Activated naive CD8-positive, alpha-beta T cell (primary cell): ENCODE results near the gene CIB4.
"Not testable (repeated sequence)": the region's sequence is repeated elsewhere in the genome, so short reads cannot be mapped to it uniquely, and the experiment has no call there.

ENCODE experiments used
- H3K27ac Mint-ChIP-seq: one replicate; pipeline ENCODE4 v1.8.0; 2021; ENCODE audit warnings: mixed read lengths
- H3K27me3 Mint-ChIP-seq: one replicate; pipeline ENCODE4 v1.8.0; 2021; ENCODE audit warnings: mixed read lengths
- H3K36me3 Mint-ChIP-seq: one replicate; pipeline ENCODE4 v1.8.0; 2021; ENCODE audit warnings: mixed read lengths
- H3K4me1 Mint-ChIP-seq: one replicate; pipeline ENCODE4 v1.8.0; 2021; ENCODE audit warnings: low read depth, mixed read lengths
- H3K4me3 Mint-ChIP-seq: one replicate; pipeline ENCODE4 v1.8.0; 2021; ENCODE audit warnings: mild to moderate bottlenecking, mixed read lengths
- H3K9me3 Mint-ChIP-seq: one replicate; pipeline ENCODE4 v1.8.0; 2021; ENCODE audit warnings: low read depth, mixed read lengths

The CIB4 gene

DNA sequence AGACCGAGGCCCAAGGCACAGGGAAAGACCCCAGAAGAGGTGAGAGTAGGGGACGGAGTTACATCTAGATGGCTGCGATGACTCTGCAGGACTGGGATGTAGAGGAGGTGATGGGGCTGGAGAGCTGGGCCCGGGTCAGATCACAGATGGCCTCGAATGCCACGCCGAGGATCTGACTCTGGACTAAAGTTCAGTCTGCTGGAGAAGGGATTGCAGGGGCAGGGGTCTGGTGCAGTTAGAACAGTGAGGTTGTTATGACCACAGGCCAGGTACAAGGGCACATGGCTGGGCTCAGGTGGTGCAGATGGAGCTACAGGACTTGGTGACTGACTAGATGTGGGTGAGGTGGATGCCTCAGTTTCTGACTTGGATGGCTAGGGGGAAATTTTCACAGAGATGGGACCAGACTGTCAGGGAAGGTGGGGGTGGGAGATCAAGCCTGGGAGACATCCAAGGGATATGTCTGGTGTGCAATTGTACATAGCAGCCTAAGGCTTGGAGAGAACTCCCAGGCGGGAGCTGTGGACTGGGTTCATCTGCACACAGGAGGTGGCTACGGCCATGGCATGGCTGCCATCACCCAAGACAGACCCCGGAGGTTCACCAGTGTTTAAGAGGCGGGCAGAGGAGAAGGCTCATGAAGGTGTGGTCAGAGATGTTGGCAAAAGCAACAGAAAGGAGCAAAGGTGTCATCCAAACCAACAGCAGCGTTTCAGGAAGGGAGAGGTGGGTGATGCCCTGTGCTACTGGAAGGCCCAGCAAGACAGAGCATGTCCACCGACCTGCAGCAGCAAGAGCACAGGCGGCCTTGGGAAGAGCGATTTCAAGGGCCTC, 66.9 kb downstream of the CIB4 start:
- no peak overlapping the region for H3K27ac Mint-ChIP-seq
- no peaks in the 10 kb centered on the region for H3K36me3 Mint-ChIP-seq
- H3K27me3 Mint-ChIP-seq: peaks cover 6% of the 10 kb centered on the region
- no peaks in the 10 kb centered on the region for H3K4me1 Mint-ChIP-seq
- no peak overlapping the region for H3K4me3 Mint-ChIP-seq
- H3K9me3 Mint-ChIP-seq: no peaks in the 10 kb centered on the region

DNA sequence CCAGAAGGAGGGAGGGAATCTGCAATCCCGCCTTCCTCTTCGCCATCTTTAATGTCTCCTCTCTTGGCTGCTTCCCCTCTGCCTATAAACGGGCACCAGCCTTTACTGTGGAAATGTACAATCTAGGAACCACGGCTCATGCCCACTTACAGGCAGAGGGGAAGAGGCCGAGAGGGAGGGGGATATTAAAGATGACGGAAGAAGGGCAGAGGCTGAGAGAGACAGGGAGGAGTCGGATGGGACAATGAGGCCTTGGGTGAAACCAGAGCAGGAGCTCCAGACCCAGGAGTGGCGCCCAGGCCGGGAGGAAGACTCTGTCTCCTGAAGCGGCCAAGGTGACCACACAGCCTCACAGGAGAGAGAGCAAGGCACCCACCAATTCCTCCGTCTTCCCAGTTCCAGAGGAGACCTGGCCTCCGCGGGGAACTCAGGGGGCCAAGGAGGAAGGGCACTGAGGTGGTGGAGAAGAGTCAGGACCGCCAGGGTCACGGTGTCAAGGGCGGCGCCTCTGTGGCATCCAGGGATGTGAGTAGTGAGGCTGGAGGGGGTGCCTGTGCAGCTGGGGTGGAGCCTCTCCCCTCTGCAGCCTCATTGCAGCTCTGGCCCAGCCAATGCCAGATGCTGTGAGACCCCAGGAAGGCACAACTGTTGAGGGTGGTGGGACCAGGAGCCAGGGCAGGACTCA, 67.8 kb downstream of the CIB4 start:
- peaks cover 7% of the 10 kb centered on the region for H3K27me3 Mint-ChIP-seq
- H3K36me3 Mint-ChIP-seq: no peaks in the 10 kb centered on the region
- no peaks in the 10 kb centered on the region for H3K9me3 Mint-ChIP-seq

GRCh38 chr2:26572591-26572990, 68.6 kb downstream of the CIB4 start:
- Mint-ChIP-seq H3K4me1 (no peaks in the 10 kb centered on the region), H3K27me3 (peaks cover 6% of the 10 kb centered on the region), H3K36me3 (no peaks in the 10 kb centered on the region), H3K27ac (no peak overlapping the region), H3K9me3 (no peaks in the 10 kb centered on the region), H3K4me3 (no peak overlapping the region)

More for the DNA sequence above, 67.8 kb downstream of the CIB4 start:
- H3K4me1 Mint-ChIP-seq: no peaks in the 10 kb centered on the region
- H3K27ac Mint-ChIP-seq: no peak overlapping the region
- no peak overlapping the region for H3K4me3 Mint-ChIP-seq

DNA sequence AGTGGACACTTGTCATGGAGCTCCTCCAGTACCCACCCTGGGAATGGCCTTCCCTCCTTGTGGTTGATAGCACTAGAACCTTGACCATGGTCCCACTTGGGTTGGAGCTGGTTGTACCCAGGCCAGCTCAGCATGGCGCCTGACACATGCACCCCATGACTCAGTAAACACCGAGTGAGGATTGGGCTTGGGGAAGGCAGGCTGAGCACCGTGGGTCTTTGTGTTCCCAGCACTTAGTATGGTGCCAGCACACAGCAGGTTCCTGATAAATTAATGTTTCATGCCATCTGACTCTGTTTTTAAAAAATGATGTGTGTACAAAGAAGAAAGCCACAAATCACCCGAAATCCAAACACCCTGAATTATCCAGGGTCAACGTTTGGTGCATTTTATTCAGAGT, 69.8 kb downstream of the CIB4 start:
- H3K4me1 Mint-ChIP-seq: no peaks in the 10 kb centered on the region
- H3K36me3 Mint-ChIP-seq: no peaks in the 10 kb centered on the region
- H3K27ac Mint-ChIP-seq: no peak overlapping the region
- no peaks in the 10 kb centered on the region for H3K9me3 Mint-ChIP-seq
- peaks cover 6% of the 10 kb centered on the region for H3K27me3 Mint-ChIP-seq
- H3K4me3 Mint-ChIP-seq: no peak overlapping the region

DNA sequence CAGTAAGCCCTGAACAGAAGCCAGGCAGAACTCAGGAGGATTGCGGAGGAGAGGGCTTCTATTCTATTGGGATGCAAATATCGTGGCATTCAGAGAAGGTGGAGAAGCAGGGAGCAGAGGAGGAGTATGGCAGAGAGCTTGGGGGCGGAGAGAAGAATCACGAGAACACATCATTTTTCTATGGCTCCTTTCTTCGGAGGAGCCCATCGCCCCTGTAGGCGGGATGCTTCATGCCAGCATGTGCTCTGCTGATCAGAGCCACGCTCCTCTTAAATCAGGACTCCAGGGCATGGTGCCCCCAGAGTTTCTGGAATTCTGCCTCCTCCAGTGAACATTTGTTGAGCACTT, 71.1 kb downstream of the CIB4 start:
- no peak overlapping the region for H3K27ac Mint-ChIP-seq
- no peaks in the 10 kb centered on the region for H3K4me1 Mint-ChIP-seq
- H3K9me3 Mint-ChIP-seq: no peaks in the 10 kb centered on the region

GRCh38 chr2:26569216-26570082, 71.7 kb downstream of the CIB4 start:
- Mint-ChIP-seq H3K27ac (no peak overlapping the region), H3K4me3 (no peak overlapping the region), H3K27me3 (peaks cover 12% of the 10 kb centered on the region), H3K9me3 (no peaks in the 10 kb centered on the region), H3K36me3 (no peaks in the 10 kb centered on the region), H3K4me1 (no peaks in the 10 kb centered on the region)

More for the DNA sequence above, 71.1 kb downstream of the CIB4 start:
- Mint-ChIP-seq H3K27me3 (peaks cover 9% of the 10 kb centered on the region), H3K4me3 (no peak overlapping the region), H3K36me3 (no peaks in the 10 kb centered on the region)

DNA sequence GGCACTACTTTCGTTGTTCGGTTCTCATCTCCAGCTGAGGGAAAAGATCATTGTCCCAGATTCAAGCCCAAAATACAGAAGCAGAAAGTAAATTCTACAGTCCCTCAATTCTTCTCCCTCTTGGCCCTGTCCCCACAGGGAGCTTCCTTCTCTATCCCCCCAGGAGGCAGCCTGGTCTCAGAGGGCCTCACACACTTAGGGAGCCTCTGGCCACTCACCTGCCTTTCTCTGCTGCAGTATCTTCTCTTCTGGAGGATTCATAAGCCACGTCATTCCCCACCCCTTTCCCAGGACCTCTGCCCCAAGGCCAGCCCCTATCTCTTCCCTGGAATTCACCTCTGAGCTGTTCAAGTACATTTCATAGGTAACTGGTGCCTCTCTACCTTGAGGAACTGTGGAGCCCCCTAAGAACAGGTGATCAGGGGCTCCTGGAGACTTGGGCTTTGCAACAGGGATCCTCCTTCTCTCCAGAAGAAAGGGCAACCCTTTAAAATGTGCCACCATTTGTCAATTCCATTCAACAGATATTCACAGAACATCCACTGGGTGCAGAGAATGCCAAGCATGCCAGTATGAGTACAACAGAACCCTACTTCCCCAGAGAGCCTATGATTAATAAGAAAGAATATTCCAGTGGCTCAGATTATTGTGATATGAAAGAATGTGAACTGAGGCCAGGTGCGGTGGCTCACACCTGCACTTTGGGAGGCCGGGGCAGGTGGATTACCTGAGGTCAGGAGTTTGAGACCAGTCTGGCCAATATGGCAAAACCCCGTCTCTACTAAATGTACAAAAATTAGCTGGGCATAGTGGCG, 72.9 kb downstream of the CIB4 start:
- H3K27me3 Mint-ChIP-seq: peaks cover 16% of the 10 kb centered on the region

GRCh38 chr2:26567534-26567933, 73.6 kb downstream of the CIB4 start:
- H3K4me1 Mint-ChIP-seq: peaks cover 5% of the 10 kb centered on the region
- H3K27me3 Mint-ChIP-seq: peaks cover 18% of the 10 kb centered on the region
- no peak overlapping the region for H3K27ac Mint-ChIP-seq
- no peak overlapping the region for H3K4me3 Mint-ChIP-seq
- H3K36me3 Mint-ChIP-seq: no peaks in the 10 kb centered on the region
- H3K9me3 Mint-ChIP-seq: no peaks in the 10 kb centered on the region

More for the DNA sequence above, 72.9 kb downstream of the CIB4 start:
- Mint-ChIP-seq H3K9me3 (no peaks in the 10 kb centered on the region), H3K27ac (no peak overlapping the region), H3K4me3 (no peak overlapping the region), H3K36me3 (no peaks in the 10 kb centered on the region), H3K4me1 (peaks cover under 1% of the 10 kb centered on the region)

DNA sequence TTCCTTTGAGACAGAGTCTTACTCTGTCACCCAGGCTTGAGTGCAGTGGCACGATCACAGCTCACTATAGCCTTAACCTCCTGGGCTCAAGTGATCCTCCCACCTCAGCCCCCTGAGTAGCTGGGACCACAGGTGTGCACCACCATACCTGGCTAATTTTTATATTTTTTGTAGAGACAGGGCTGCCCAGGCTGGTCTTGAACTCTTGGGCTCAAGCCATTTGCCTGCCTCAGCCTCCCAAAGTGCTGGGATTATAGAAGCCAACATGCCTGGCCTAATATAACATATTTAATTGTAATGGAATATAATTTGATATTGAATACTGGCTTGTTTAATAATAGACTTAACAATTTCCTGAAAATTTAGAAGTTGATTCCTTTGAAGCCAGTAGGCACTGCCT, 74.4 kb downstream of the CIB4 start:
- not testable (repeated sequence) for H3K4me3 Mint-ChIP-seq, H3K36me3 Mint-ChIP-seq, H3K9me3 Mint-ChIP-seq, H3K27ac Mint-ChIP-seq, H3K4me1 Mint-ChIP-seq
- peaks cover 20% of the 10 kb centered on the region for H3K27me3 Mint-ChIP-seq

DNA sequence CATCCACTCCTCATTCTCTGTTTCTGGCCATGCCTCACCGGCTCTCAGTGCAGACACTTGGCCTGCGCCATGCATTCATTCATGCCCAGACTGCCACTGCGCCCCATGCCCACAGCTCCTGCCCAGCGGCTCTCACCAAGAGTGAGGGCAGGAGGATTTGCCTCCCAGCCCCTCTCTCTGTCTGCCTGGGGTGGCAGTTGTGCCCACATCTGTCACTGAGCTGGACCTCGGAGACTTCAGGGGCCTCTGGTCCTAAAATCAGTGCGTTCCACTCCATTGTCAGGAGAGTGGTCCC, 75.1 kb downstream of the CIB4 start:
- Mint-ChIP-seq H3K9me3 (no peaks in the 10 kb centered on the region), H3K4me3 (no peak overlapping the region), H3K27me3 (peaks cover 21% of the 10 kb centered on the region), H3K4me1 (peaks cover 10% of the 10 kb centered on the region), H3K36me3 (no peaks in the 10 kb centered on the region), H3K27ac (no peak overlapping the region)

DNA sequence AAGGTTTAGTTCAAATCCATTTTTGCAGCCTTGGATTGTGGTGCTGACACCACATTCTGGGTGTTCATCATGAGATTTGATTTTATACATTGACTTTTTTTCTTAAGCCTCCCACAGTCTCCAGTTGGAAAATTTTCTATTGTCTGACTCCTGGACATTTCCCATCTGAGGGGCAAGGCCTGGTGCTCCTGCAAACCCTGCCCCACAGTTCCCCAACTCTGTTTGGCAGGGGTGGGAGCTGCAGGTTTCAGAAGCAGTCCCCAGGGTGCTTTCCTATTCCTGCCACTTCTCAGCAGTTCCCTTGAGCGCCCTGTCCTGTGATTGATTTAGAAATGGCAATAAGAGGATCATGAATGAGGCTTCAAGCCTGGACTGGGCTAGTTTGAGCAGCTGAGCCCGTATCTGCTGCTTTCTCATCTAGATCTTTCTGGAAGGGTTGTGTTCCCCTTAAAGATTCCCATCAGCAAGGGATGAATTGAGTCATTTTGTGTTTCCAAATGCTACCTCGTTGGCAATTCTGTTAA, 77.0 kb downstream of the CIB4 start:
- no peaks in the 10 kb centered on the region for H3K9me3 Mint-ChIP-seq
- H3K27ac Mint-ChIP-seq: no peak overlapping the region
- no peak overlapping the region for H3K4me3 Mint-ChIP-seq
- peaks cover 25% of the 10 kb centered on the region for H3K27me3 Mint-ChIP-seq
- H3K4me1 Mint-ChIP-seq: peaks cover 10% of the 10 kb centered on the region
- no peaks in the 10 kb centered on the region for H3K36me3 Mint-ChIP-seq

DNA sequence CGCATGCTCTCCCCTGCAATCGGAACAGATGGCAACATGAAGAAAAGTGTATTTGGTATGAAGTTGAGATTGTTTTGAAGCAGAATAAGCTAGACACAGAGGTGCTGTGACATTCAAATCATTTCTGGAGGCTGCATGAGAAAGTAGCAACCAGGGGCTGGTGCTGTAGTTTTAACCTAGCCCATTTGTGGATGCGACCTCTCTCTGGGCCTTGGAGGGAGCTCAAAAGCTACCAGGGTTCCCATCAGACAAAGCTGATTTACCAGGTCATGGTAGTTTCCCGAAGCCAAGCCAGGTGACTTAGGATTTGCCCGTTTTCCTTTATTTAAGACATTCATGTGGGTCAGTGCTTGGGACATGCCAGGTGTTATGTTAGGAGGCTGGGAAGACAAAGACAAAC, 77.5 kb downstream of the CIB4 start:
- peaks cover 23% of the 10 kb centered on the region for H3K27me3 Mint-ChIP-seq
- H3K36me3 Mint-ChIP-seq: no peaks in the 10 kb centered on the region
- H3K9me3 Mint-ChIP-seq: no peaks in the 10 kb centered on the region
- no peak overlapping the region for H3K4me3 Mint-ChIP-seq
- H3K27ac Mint-ChIP-seq: no peak overlapping the region
- peaks cover 10% of the 10 kb centered on the region for H3K4me1 Mint-ChIP-seq

DNA sequence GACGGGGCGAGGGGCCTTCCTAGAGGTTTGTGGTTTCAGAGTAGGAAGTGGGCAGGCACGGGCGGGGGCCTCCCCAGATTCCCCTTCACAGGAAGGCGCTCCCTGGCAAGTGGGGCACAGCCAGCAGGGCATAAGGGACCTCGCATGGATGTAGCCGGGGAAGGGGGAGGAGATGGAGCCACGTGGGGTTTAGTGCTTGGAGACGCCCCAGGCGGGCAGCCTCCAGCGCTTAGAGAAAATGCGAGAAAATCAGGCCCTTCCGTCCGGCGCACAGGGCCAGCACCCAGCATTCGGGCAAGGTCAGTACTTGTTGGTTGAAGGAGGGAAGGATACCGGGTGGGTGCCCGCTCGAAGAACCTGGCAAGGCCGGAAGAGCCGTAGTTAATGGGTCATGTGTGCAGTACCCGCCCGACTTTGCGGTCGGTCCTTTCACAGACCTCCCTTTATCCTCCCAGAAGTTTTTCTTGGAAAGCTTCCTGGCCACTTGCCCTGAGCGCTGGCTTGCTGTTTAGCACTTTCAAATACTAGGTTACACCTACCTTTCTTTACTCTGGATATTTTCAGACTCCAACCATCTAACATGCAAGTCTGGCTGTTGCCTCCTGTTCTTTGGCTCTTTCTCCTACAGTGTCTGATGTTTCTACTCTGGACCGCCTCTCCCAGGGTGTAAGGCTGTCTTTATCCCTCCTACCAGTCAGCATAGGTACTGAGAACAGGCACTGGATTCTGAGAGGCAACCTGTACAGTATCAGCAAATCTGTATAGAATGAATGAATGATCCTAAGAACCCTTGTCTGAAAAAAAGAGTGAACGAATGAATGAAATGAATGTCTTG, 78.1 kb downstream of the CIB4 start:
- no peaks in the 10 kb centered on the region for H3K36me3 Mint-ChIP-seq
- H3K4me1 Mint-ChIP-seq: peaks cover 10% of the 10 kb centered on the region
- no peak overlapping the region for H3K27ac Mint-ChIP-seq
- peaks cover 23% of the 10 kb centered on the region for H3K27me3 Mint-ChIP-seq
- H3K9me3 Mint-ChIP-seq: no peaks in the 10 kb centered on the region
- H3K4me3 Mint-ChIP-seq: peak overlapping the region; percentile 46
